GM23338 (cell line): ENCODE measurements around the gene DNAH8. TPM values are rescaled to one million over a fixed set of nuclear protein-coding genes. Genes with fewer than 3 reads are reported as not detected.

ENCODE experiments used
- ATAC-seq: fragments of 200-7000 bp; cut with Tn5 transposase; 3 replicates; pipeline ENCODE4 v1.9.1; 2020
- DNase-seq: peaks from one replicate; pipeline ENCODE4 v3.0.0-alpha.2; 2015; ENCODE audit warnings: low spot score
- H2AFZ ChIP-seq: fragments of 200-600 bp; sonication (generic); 2 replicates; pipeline ENCODE4 v1.8.0; 2016; ENCODE audit warnings: antibody characterized with exemption, mild to moderate bottlenecking, moderate library complexity
- H3F3A ChIP-seq: fragments of 200-600 bp; sonication (generic); replicated peaks from 2 replicates; pipeline ENCODE4 v1.8.0; 2017; ENCODE audit warnings: antibody characterized with exemption, mixed run types, low read depth
- H3K27ac ChIP-seq: fragments of 200-600 bp; sonication (generic); 2 replicates; pipeline ENCODE4 v1.6.1; 2016; ENCODE audit warnings: low read depth
- H3K27me3 ChIP-seq: fragments of 200-600 bp; sonication (generic); 2 replicates; pipeline ENCODE4 v1.8.0; 2016; ENCODE audit warnings: mild to moderate bottlenecking, mixed run types, moderate library complexity; ENCODE audit not compliant: insufficient read depth
- H3K36me3 ChIP-seq: fragments of 200-600 bp; sonication (generic); 2 replicates; pipeline ENCODE4 v1.8.0; 2016; ENCODE audit warnings: mild to moderate bottlenecking; ENCODE audit not compliant: insufficient read depth
- H3K4me1 ChIP-seq: fragments of 200-600 bp; sonication (generic); 2 replicates; pipeline ENCODE4 v1.8.0; 2016; ENCODE audit warnings: mild to moderate bottlenecking, moderate library complexity; ENCODE audit not compliant: insufficient read depth
- H3K4me2 ChIP-seq: fragments of 200-600 bp; sonication (generic); 2 replicates; pipeline ENCODE4 v1.7.1; 2017; ENCODE audit warnings: mixed run types
- H3K4me3 ChIP-seq: fragments of 200-600 bp; sonication (generic); 2 replicates; pipeline ENCODE4 v1.6.1; 2016; ENCODE audit warnings: mixed run types
- H3K79me2 ChIP-seq: fragments of 200-600 bp; sonication (generic); replicated peaks from 2 replicates; pipeline ENCODE4 v1.8.0; 2017; ENCODE audit warnings: mild to moderate bottlenecking; ENCODE audit not compliant: insufficient read depth
- H3K9me2 ChIP-seq: fragments of 200-600 bp; sonication (generic); 2 replicates; pipeline ENCODE4 v1.8.0; 2017; ENCODE audit not compliant: insufficient read depth
- H4K20me1 ChIP-seq: fragments of 200-600 bp; sonication (generic); replicated peaks from 2 replicates; pipeline ENCODE4 v1.8.0; 2017; ENCODE audit warnings: mild to moderate bottlenecking; ENCODE audit not compliant: insufficient read depth
- H3K27ac Mint-ChIP-seq: 2 replicates; pipeline ENCODE4 v1.8.0; 2020; ENCODE audit warnings: inconsistent platforms, mild to moderate bottlenecking, moderate library complexity, mixed read lengths
- H3K27me3 Mint-ChIP-seq: 3 replicates; pipeline ENCODE4 v1.8.0; 2022; ENCODE audit warnings: low read depth, mild to moderate bottlenecking, moderate library complexity, mixed read lengths, inconsistent platforms; ENCODE audit not compliant: insufficient read depth, poor library complexity
- H3K36me3 Mint-ChIP-seq: 3 replicates; pipeline ENCODE4 v1.8.0; 2021; ENCODE audit warnings: low read depth, mild to moderate bottlenecking, inconsistent platforms, moderate library complexity, mixed read lengths
- H3K4me1 Mint-ChIP-seq: 3 replicates; pipeline ENCODE4 v1.8.0; 2020; ENCODE audit warnings: mild to moderate bottlenecking, inconsistent platforms, mixed read lengths
- H3K4me3 Mint-ChIP-seq: 3 replicates; pipeline ENCODE4 v1.8.0; 2021; ENCODE audit warnings: moderate library complexity, mild to moderate bottlenecking, inconsistent platforms, mixed read lengths
- H3K9me3 Mint-ChIP-seq: 3 replicates; pipeline ENCODE4 v1.8.0; 2020; ENCODE audit warnings: moderate library complexity, mild to moderate bottlenecking, inconsistent platforms, mixed read lengths
- CTCF ChIP-seq, 2 experiments: fragments of 200-600 bp in 1 of 2; sonication (generic) in 1 of 2; conservative IDR thresholded peaks; 2 replicates each; pipeline versions ENCODE4 v1.5.1 to v1.6.1; 2016 to 2017; ENCODE audit warnings: antibody characterized with exemption in 2 of 2, low read depth in 2 of 2, mild to moderate bottlenecking in 2 of 2, moderate library complexity in 1 of 2
- ETS1 ChIP-seq: IDR thresholded peaks from 2 replicates; pipeline ENCODE4 v1.6.1; 2016; ENCODE audit warnings: antibody characterized with exemption
- EZH2 ChIP-seq: fragments of 200-600 bp; sonication (generic); IDR thresholded peaks from one replicate; pipeline ENCODE4 v1.8.0; 2017; ENCODE audit warnings: antibody characterized with exemption, mild to moderate bottlenecking, low read depth; ENCODE audit not compliant: unreplicated experiment
- JUNB ChIP-seq: IDR thresholded peaks from one replicate; pipeline ENCODE4 v1.6.1; 2016; ENCODE audit warnings: antibody characterized with exemption; ENCODE audit not compliant: unreplicated experiment
- NANOG ChIP-seq: IDR thresholded peaks from 2 replicates; pipeline ENCODE4 v1.6.1; 2016; ENCODE audit warnings: antibody characterized with exemption, borderline replicate concordance
- ZNF114 ChIP-seq: fragments of 250-450 bp; sonication (Bioruptor Pico); IDR thresholded peaks from 2 replicates; pipeline ENCODE4 v1.5.0; 2020; ENCODE audit warnings: mild to moderate bottlenecking, moderate library complexity
- ZNF462 ChIP-seq: fragments of 250-450 bp; sonication (Bioruptor Pico); IDR thresholded peaks from 2 replicates; pipeline ENCODE4 v1.5.0; 2020; ENCODE audit warnings: mild to moderate bottlenecking, moderate library complexity
- polyA plus RNA-seq: library from polyadenylated mRNA; unstranded; fragments of >200 nt; fragmentation: Nextera tagmentation; extraction: Ambion mirVana; gene quantifications from 2 replicates; pipeline ENCODE4 v1.2.1, GENCODE V29; 2016
- total RNA-seq: library from RNA; depleted of rRNA; stranded (reverse); fragments of >200 nt; shearing (Covaris generic); gene quantifications from 2 replicates; pipeline ENCODE4 v1.2.3, GENCODE V29; 2014

The DNAH8 gene
- total and polyA plus RNA-seq, 2 experiments from 2014 or later = 0.02 TPM; not detected in 1

GRCh38 chr6:38843798-38844197, 128.7 kb downstream of the DNAH8 start:
- Mint-ChIP-seq H3K4me3 (no peak overlapping the region), H3K27ac (no peak overlapping the region), H3K36me3 (no peaks in the 10 kb centered on the region), H3K9me3 (no peaks in the 10 kb centered on the region), H3K27me3 (no peaks in the 10 kb centered on the region), H3K4me1 (peaks cover 5% of the 10 kb centered on the region)
- Histone ChIP-seq H3K4me1 (no peaks in the 10 kb centered on the region), H2AFZ (no peak overlapping the region), H3K4me2 (no peak overlapping the region), H3K79me2 (no peaks in the 10 kb centered on the region), H3K36me3 (no peaks in the 10 kb centered on the region), H4K20me1 (no peaks in the 10 kb centered on the region), H3F3A (no peaks in the 10 kb centered on the region), H3K4me3 (no peak overlapping the region), H3K27ac (no peak overlapping the region), H3K9me2 (no peaks in the 10 kb centered on the region), H3K27me3 (no peaks in the 10 kb centered on the region)
- TF ChIP-seq CTCF (conservative IDR thresholded peaks at IDR 0.05; ENCODE audit: low read depth in 2 of 2) (peak; percentile 14 to 32; a peak in 2 of 4 replicates), NANOG (no peak), EZH2 (no peak), ZNF114 (no peak), ETS1 (no peak), ZNF462 (CRISPR knock-in tag) (0 out of 2 replicates have a peak, but pooled peaks have one; percentile 6), JUNB (no peak)
- DNase-seq (peak; percentile 59), ATAC-seq (peak; percentile 80)
